ENCODE data around the gene CEBPG.

GRCh38 chr19:33408116-33408515 lies 34.6 kb downstream of the CEBPG start:
- TF ChIP-seq POLR2A (IDR thresholded peaks at IDR 0.05): no peak
- no peak for TF ChIP-seq CTCF (IDR thresholded peaks at IDR 0.05)

Measured in esophagus squamous epithelium (tissue), 4 donors.